ENCODE results near the gene GANC.

DNA sequence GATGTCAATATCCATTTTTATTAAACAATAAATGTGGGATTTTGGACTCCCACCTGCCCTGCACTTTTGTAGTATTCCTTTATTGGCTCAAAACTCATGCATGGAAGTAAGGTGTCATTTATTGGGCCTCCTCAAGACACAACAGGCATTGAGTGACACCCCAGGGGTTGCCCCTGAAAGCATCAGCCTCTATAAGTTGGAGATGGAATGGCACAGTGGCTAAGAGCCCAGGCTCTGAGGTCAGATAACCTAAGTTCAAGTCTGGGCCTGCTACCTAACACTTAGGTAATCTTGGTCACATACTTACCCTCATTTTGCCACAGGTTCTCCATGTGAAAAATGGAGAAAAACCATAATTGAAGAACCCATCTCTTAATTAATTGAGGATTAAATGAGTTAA lies 90.9 kb downstream of the GANC start:
- TF ChIP-seq GATA3 (IDR thresholded peaks at IDR 0.05; ENCODE audit: low read depth, low read length), result no peak
- no peak for TF ChIP-seq GATA2 (IDR thresholded peaks at IDR 0.05; ENCODE audit: low read depth, low read length)
